GM19239 (cell line): ENCODE data around the gene WDR3.

Experiments
- DNase-seq: peaks from one replicate; pipeline ENCODE4 v3.0.0; 2011; ENCODE audit warnings: low spot score; ENCODE audit not compliant: insufficient read length
- FAIRE-seq: peaks from 2 replicates; lab custom pipeline; 2011; peaks lifted over from hg19 to GRCh38; lab: Jason Lieb, UNC

The WDR3 gene

GRCh38 chr1:117933769-117934168 is 4.2 kb downstream of the WDR3 start:
- DNase-seq (no peak), FAIRE-seq (no peak)

GRCh38 chr1:117942293-117942692 is 12.8 kb downstream of the WDR3 start:
- no peak for DNase-seq
- no peak for FAIRE-seq

- FAIRE-seq (no peak), DNase-seq (no peak)
These were observed 22.8 kb downstream of the WDR3 start for GRCh38 chr1:117952386-117952785.

GRCh38 chr1:117959364-117959763 is 29.8 kb downstream of the WDR3 start:
- no peak for FAIRE-seq

GRCh38 chr1:117964290-117965038 is 34.9 kb downstream of the WDR3 start:
- DNase-seq = no peak
- no peak for FAIRE-seq

More at GRCh38 chr1:117959364-117959763, 29.8 kb downstream of the WDR3 start:
- DNase-seq = no peak

- DNase-seq (no peak), FAIRE-seq (no peak)
These were observed 37.9 kb downstream of the WDR3 start for GRCh38 chr1:117967477-117967876.

GRCh38 chr1:117967881-117968280 is 38.3 kb downstream of the WDR3 start:
- DNase-seq (no peak), FAIRE-seq (no peak)

- no peak for FAIRE-seq
- DNase-seq = no peak
These were observed 40.7 kb downstream of the WDR3 start for GRCh38 chr1:117970252-117970651.

GRCh38 chr1:117971777-117972176 is 42.2 kb downstream of the WDR3 start:
- DNase-seq = no peak
- FAIRE-seq = no peak

GRCh38 chr1:117976381-117976780 is 46.8 kb downstream of the WDR3 start:
- DNase-seq = no peak
- no peak for FAIRE-seq

- DNase-seq (no peak), FAIRE-seq (no peak)
These were observed 52.1 kb downstream of the WDR3 start for GRCh38 chr1:117981455-117982192.

- FAIRE-seq = no peak
- DNase-seq = no peak
These were observed 55.7 kb downstream of the WDR3 start for GRCh38 chr1:117985239-117985638.

- no peak for DNase-seq
- FAIRE-seq = no peak
These were observed 56.4 kb downstream of the WDR3 start for GRCh38 chr1:117985973-117986372.

- no peak for FAIRE-seq
- DNase-seq = no peak
These were observed 74.8 kb downstream of the WDR3 start for GRCh38 chr1:118004312-118004711.

- FAIRE-seq = no peak
These were observed 77.9 kb downstream of the WDR3 start for GRCh38 chr1:118007391-118007790.

GRCh38 chr1:118008011-118008410 is 78.5 kb downstream of the WDR3 start:
- FAIRE-seq = no peak

More at GRCh38 chr1:118007391-118007790, 77.9 kb downstream of the WDR3 start:
- DNase-seq = no peak

GRCh38 chr1:118012515-118013124 is 83.1 kb downstream of the WDR3 start:
- no peak for DNase-seq
- no peak for FAIRE-seq

More at GRCh38 chr1:118008011-118008410, 78.5 kb downstream of the WDR3 start:
- no peak for DNase-seq

GRCh38 chr1:118013336-118013735 is 83.8 kb downstream of the WDR3 start:
- FAIRE-seq = no peak
- no peak for DNase-seq

- FAIRE-seq = no peak
- DNase-seq = no peak
These were observed 84.4 kb downstream of the WDR3 start for GRCh38 chr1:118013938-118014337.
